ENCODE data around the gene MFAP2.

The MFAP2 gene

DNA sequence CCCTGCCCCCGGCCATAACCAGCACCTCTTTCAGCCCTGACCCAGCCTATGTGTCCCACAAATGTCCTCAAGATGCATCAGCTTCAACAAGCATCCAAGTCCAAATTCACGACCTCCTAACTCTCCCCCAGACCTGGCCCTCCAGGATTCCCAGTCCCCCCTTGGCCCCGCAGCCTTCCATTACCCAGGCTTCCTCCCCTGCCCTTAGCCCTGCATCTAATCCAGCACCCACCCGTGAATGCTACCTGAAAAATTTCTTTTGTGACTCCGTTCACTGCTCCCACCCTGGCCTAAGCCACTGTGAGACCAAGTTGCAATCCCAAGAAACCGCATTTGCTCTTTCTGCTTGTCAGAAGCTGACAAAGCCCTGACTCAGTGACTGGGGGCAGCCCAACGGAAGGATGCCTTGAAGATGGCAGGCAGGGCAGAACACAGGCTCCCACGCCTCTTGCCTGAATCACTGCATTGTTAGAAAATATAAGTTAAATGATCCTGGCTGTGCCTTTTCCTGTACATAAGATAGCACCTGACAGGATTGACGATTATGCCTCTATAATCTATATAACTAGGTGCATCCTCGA lies 939 bp upstream of the MFAP2 start:
- no peak for FAIRE-seq
- DNase-seq (ENCODE audit: insufficient read length, low spot score), result no peak

DNA sequence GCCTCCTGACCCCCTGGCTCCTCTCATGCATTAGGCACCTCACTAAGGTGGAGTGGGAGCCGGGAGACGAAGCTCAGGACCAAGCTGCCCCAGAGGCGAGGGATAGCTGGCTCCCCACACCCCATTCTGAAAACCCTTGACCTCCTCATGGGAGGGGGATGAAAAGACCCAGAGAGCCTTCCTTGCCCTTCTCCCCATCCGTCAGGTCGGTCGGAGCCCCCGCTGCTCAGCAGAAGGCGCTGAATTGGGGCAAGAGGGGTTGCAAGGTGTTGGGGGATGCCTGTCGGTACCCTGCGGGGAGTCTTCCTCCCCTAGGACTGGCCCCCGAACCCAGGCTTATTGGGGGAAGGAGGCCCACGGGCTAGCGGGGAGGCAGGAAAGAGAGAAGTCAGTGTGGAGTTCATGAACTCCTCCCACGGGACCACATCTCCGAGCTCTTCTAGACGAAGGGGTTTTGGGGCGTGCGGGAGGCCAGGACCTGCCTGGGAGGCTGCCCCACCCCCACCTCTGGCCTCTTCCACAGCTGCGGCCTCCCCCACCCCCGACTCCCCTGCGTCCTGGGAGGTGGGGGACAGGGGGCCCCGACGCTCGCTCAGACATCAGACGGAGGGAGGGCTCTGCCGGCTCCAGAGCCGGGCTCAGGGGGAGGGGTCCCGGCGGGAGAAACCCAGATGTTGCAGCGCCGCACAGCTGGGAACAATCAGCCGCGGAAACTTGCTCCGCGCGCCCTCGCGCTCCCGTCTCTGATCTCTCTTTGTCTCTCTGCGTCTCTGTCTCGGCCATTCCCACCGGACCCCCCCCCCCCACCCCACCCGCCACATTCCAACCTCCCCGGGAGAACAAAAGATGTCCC lies 719 bp downstream of the MFAP2 start:
- FAIRE-seq, result no peak
- no peak for DNase-seq (ENCODE audit: insufficient read length, low spot score)

- FAIRE-seq, result no peak
- DNase-seq (ENCODE audit: insufficient read length, low spot score), result no peak
These were observed 1.6 kb downstream of the MFAP2 start for GRCh38 chr1:16978567-16979474.

DNA sequence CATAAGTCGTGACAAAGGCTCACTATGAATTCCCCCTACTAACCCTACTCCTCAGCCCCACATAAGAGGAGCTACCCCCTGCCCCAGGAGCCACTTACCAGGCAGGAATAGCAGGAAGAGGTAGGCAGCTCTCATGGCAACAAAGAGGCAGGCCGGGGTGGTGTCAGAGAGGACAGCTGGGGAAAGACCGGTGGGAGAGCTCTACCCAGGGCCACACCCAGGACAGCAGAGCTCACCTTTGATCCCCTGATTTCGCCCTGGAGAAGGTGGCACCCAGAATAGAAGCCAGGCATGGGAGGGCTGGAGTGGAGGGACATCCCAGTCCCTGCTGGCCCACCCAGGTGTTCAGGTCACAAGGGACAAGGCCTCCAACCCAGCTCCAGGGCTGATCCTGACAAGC lies 2.3 kb downstream of the MFAP2 start:
- FAIRE-seq (no peak), DNase-seq (ENCODE audit: insufficient read length, low spot score) (no peak)

- FAIRE-seq (no peak), DNase-seq (ENCODE audit: insufficient read length, low spot score) (no peak)
These were observed 3.0 kb downstream of the MFAP2 start for GRCh38 chr1:16977377-16977776.

- DNase-seq (ENCODE audit: insufficient read length, low spot score), result no peak
- no peak for FAIRE-seq
These were observed 3.5 kb downstream of the MFAP2 start for GRCh38 chr1:16976966-16977365.

DNA sequence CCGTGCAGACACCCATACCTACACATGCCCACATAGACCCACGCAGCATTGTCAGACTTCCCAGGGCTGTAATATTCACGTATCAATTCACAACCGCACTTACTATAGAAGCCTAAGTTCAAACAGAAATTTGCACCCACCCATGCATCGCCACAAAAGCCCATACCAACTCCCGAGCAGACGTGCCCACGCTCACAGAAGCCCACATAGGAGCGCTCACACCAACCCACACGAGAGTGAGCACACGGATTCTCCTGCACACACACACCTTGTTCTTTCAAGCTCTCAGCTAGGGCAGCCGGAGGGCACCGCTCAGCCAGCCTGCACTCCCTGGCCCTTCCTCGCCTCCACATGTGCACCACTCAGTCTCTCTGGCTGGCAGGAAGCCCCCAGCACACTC lies 4.6 kb downstream of the MFAP2 start:
- DNase-seq (ENCODE audit: insufficient read length, low spot score), result no peak
- FAIRE-seq, result no peak

DNA sequence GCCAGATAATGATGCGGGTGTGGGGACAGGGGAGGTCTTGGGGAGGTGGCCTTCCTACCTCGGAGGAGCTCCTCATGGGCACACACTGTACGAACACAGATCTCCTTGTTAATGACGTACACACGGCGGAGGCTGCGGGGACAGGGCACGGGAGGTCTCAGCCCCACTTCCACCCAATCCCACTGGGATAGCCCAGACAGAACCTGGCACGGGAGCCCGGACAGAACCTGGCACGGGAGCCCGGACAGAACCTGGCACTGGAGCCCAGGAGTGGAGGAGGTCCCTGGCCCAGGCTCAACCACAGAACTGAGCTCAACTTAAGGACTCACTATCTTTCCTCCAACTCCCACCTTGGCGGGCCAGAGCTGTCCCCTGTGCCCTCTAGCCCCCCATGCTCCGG lies 5.2 kb downstream of the MFAP2 start:
- DNase-seq (ENCODE audit: insufficient read length, low spot score), result no peak
- FAIRE-seq, result no peak

DNA sequence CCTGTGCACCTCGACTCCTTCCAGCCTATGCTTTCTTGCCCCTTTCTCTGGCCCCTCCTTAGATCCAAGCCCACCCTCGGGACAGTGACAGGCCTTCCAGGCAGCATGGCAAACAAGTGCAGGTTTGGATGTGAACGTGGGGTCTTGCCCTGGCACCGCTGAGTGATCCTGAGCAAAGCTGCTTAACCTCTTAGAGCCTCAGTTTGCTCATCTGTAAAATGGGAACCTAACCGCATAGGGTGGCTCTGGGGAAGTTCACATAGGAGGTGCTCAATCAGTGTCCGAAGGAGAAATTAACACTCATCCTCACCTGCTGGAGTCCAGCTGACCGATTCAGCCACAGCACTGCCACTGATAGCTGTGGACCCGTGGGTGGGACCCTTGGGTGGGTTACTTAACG lies 7.2 kb downstream of the MFAP2 start:
- no peak for FAIRE-seq
- DNase-seq (ENCODE audit: insufficient read length, low spot score), result no peak

DNA sequence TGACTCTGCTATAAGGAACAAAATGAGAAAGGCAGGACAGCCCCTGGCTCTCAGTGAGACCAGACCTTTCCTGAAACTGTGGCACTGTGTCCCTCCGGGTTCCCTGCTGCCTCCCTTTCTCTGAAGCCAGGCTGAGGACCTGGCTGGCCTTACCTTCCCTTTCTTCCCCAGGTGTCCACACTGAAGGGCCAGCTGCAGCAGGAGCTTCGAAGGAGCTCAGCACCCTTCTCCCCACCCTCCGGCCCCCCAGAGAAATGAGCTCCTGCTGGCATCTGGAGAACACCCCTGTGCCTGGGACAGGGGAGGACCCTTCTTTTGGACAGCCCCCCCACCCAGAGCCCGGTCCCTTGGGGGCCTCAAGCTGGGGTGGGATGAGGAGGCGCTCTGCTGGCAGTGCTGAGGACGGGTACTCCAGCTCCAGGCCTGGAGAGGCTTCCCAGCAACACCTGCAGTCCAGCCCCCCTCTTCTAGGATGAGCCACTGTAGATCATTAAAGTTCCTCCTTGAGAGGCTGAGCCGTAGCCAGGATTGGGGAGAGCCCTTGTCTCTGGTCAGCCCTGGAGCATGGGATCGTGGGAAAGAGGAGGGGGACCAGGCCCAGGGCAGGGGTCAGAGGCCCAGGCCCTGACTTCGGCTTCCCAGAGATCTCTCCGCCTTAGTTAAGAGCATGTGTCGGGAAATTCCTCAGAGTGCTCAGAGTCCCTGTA lies 8.1 kb downstream of the MFAP2 start:
- DNase-seq (ENCODE audit: insufficient read length, low spot score) (no peak), FAIRE-seq (no peak)

- FAIRE-seq (no peak), DNase-seq (ENCODE audit: insufficient read length, low spot score) (no peak)
These were observed 8.9 kb downstream of the MFAP2 start for GRCh38 chr1:16971341-16972188.

- no peak for DNase-seq (ENCODE audit: insufficient read length, low spot score)
- FAIRE-seq, result no peak
These were observed 10.1 kb downstream of the MFAP2 start for GRCh38 chr1:16970132-16970910.

DNA sequence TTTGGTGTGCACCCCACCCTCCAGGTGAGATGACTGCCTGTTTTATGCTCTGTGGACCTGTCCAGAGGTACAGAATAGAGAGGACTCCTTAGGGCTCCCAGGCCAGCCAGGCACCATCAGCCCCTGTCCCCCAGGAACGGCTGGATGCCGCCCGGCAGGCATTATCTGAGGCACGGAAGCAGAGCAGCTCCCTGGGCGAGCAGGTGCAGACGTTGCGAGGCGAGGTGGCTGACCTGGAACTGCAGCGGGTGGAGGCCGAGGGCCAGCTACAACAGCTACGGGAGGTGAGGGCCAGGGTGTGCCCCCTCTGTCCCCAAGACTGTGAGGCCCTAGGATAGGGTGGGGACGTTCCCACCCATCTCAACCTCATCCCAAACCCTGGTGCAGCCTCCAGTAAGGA lies 10.8 kb downstream of the MFAP2 start:
- DNase-seq (ENCODE audit: insufficient read length, low spot score) (no peak), FAIRE-seq (no peak)

DNA sequence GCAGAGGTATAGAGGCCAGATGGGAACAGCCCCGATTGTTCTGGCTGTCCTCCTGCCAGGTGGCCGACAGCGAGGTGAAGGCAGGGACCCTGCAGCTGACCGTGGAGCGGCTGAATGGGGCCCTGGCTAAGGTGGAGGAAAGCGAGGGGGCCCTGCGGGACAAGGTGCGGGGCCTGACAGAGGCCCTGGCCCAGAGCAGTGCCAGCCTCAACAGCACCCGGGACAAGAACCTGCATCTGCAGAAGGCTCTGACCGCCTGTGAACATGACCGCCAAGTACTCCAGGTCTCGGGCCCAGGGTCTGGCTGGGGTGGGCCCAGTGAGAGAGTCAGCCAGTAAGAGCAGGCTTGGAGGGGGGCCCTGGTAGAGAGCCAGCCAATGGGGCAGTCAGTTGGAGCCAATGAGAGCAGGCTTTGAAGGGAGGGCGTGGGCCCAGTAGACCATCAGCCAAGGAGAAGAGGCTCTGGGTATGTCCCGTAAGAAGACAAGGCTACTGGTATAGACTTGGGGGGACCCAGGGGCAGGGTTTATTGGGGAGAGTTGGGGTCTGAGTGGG lies 11.3 kb downstream of the MFAP2 start:
- FAIRE-seq (no peak), DNase-seq (ENCODE audit: insufficient read length, low spot score) (no peak)

- no peak for DNase-seq (ENCODE audit: insufficient read length, low spot score)
- no peak for FAIRE-seq
These were observed 12.0 kb downstream of the MFAP2 start for GRCh38 chr1:16968372-16968771.

DNA sequence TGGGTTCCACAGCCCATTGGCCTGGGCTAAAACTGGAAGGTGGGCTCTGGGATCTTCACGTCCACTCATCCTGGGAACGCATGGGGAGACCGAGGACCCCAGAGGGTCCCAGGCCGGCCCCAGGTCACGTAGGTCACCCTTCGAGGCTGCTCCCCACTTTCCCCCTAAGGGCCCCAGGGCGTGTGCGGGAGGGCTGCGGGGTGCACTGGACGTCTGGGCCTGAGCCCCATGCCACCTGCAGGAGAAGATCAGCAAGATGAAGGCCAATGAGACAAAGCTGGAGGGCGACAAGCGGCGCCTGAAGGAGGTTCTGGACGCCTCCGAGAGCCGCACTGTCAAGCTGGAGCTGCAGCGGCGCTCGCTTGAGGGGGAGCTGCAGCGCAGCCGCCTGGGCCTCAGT lies 12.5 kb downstream of the MFAP2 start:
- no peak for FAIRE-seq
- DNase-seq (ENCODE audit: insufficient read length, low spot score), result no peak

- FAIRE-seq, result no peak
- DNase-seq (ENCODE audit: insufficient read length, low spot score), result no peak
These were observed 13.3 kb downstream of the MFAP2 start for GRCh38 chr1:16967095-16967575.

- DNase-seq (ENCODE audit: insufficient read length, low spot score), result no peak
- FAIRE-seq, result no peak
These were observed 14.1 kb downstream of the MFAP2 start for GRCh38 chr1:16966282-16966681.
